ENCODE results near the gene LTBR. TPM values are rescaled to one million over a fixed set of nuclear protein-coding genes. Genes with fewer than 3 reads are reported as not detected.

Gene LTBR
- total RNA-seq, 2 experiments from 2014 or later: 1.5 to 1.6 TPM

DNA sequence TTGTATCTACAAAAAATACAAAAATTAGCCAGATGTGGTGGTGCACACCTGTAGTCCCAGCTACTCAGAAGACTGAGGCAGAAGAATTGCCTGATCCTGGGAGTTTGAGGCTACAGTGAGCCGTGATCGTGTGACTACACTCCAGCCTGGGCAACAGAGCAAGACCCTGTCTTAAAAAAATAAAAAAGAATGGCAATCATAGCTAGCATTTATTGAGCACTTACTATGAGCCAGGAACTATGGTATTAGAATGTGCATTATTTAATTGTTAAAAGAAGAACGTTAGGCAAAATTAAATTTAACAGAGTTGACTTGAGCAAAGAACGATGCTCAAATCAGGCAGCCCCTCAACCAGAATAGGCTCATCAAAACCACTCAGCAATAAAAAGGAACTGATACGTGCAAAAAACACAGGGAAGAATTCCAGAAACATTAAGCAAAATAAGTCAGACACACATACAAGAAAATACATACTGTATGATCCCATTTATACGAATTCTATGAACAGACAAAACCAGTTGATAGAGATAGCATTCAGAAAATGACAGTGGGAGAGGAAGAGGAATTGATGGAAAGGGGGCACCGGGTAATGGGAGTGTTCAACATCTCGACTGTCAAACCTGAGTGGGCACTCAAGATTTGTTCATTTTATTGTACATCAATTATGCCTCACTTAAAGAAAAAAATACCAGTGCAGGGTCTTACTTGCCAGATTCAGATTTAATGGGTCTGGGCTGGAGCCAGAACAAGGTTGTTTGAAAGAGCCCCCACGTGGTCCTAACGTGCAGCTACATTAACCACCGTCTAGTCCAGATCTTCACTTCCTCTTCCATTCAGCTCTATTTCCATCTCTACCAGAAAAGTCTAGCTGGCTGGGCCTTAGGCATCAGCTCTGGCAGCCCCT lies 16.6 kb upstream of the LTBR start:
- ChIA-PET CTCF (interaction anchor here (0.7 to 4.4 kb wide), 18 partner anchors 11 to 171 kb away, joined by 3 to 28 read pairs (median 4); no protein-coding TSS in a partner anchor), POLR2A (interaction anchor here (0.7 to 2.2 kb wide), 4 partner anchors 8 to 96 kb away, joined by 3 to 5 read pairs (median 4); no protein-coding TSS in a partner anchor)
- Mint-ChIP-seq H3K4me3 (peak overlapping the region; percentile 12), H3K9me3 (no peaks in the 10 kb centered on the region), H3K27me3 (no peaks in the 10 kb centered on the region), H3K4me1 (ENCODE audit: low read depth) (peaks cover 35% of the 10 kb centered on the region), H3K36me3 (ENCODE audit: low read depth) (no peaks in the 10 kb centered on the region), H3K27ac (peak overlapping the region; percentile 80)
- intact Hi-C loops (cut with micrococcal nuclease): loop anchor here (5.0 kb wide), 1 partner anchor 35 kb away; no protein-coding TSS in a partner anchor
- DNase-seq: peak; percentile 70
- TF ChIP-seq, protein P1, sequence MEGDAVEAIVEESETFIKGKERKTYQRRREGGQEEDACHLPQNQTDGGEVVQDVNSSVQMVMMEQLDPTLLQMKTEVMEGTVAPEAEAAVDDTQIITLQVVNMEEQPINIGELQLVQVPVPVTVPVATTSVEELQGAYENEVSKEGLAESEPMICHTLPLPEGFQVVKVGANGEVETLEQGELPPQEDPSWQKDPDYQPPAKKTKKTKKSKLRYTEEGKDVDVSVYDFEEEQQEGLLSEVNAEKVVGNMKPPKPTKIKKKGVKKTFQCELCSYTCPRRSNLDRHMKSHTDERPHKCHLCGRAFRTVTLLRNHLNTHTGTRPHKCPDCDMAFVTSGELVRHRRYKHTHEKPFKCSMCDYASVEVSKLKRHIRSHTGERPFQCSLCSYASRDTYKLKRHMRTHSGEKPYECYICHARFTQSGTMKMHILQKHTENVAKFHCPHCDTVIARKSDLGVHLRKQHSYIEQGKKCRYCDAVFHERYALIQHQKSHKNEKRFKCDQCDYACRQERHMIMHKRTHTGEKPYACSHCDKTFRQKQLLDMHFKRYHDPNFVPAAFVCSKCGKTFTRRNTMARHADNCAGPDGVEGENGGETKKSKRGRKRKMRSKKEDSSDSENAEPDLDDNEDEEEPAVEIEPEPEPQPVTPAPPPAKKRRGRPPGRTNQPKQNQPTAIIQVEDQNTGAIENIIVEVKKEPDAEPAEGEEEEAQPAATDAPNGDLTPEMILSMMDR (IDR thresholded peaks at IDR 0.05): peak; percentile 29
- peak; percentile 67 for ATAC-seq

DNA sequence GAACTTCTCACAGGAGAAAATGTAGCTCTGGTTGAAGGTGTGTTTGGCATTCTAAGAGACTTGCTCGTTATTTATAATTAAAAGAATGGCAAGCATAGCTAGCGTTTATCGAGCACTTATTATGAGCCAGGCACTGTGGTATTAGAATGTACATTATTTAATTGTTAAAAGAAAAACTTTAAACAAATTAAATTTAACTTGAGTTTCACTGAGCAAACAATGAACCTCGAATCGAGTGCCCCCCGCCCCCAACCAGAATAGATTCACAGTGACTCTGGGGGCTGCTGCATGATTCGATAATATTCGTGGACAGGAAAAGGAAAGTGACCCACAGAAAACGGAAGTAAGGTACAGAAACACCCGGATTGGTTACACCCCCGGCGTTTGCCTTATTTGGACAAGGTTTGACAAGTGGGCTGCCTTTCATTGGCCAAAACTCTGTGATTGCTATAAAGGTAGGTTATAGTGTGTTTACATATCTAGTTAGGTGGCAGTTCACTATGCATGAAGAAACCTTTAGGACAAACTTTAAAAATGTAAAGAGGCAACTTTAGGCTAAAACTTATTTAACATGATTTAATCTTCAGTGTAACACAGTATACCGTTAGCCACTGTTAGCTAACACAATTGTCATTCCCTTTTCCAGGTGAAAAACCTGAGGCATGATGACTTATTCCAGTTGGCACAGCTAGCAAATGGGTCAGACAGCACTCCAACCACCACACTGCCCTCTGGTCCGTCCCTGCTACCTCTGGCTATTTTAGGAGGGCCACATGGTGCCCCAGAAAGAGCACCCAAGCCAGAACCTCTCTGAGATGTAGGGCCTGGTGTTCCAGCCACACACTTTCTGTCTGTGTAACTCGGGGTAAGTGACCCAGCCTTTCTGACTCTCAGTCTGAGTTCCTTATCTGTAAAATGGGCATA lies 15.7 kb upstream of the LTBR start:
- Mint-ChIP-seq H3K27ac (peak overlapping the region; percentile 80), H3K4me3 (no peak overlapping the region)
- intact Hi-C loops (cut with micrococcal nuclease): loop anchor here (5.0 kb wide), 1 partner anchor 36 kb away; no protein-coding TSS in a partner anchor

DNA sequence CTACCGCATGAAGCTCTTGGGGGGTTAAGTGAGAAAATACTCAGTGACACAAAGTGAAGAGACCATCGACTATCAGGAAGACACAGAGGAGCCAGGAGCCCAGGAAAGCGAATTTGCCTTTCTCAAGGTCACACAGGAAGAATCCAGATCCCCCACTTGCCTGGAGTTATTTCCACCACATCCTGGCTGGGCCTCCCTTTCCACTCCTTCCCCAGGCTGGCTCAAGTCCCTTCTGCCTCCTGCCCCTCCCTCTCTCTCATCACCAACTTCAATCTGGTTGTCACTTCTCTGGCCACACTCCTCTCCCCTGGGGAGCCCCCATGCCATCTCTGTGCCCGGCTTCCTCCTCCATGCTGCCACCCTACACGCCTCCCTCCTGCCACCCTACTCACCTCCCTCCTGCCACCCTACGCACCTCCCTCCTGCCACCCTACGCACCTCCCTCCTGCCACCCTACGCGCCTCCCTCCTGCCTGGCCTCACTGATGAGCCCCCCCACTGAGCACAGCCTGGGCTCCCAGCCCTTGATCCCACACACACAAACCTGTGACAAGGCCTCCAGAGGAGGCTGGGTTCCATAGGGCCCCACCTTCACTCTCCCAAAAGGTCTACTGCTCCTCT lies 14.9 kb upstream of the LTBR start:
- ChIA-PET POLR2A (interaction anchor here (1.0 to 2.2 kb wide), 4 partner anchors 30 to 166 kb away, joined by 3 to 5 read pairs (median 4); no protein-coding TSS in a partner anchor), CTCF (interaction anchor here (1.4 to 4.4 kb wide), 3 partner anchors 12 to 92 kb away, joined by 4 to 28 read pairs (median 11); no protein-coding TSS in a partner anchor)
- ATAC-seq (no peak), DNase-seq (no peak)
- Mint-ChIP-seq H3K27ac (peak overlapping the region; percentile 62), H3K4me1 (ENCODE audit: low read depth) (peaks cover 45% of the 10 kb centered on the region), H3K36me3 (ENCODE audit: low read depth) (no peaks in the 10 kb centered on the region), H3K4me3 (no peak overlapping the region), H3K27me3 (no peaks in the 10 kb centered on the region), H3K9me3 (no peaks in the 10 kb centered on the region)
- TF ChIP-seq, protein P1 (IDR thresholded peaks at IDR 0.05): no peak
- intact Hi-C loops (cut with micrococcal nuclease): loop anchor here (5.0 kb wide), 1 partner anchor 37 kb away; no protein-coding TSS in a partner anchor

More for the DNA sequence above, 15.7 kb upstream of the LTBR start:
- Mint-ChIP-seq H3K9me3 (no peaks in the 10 kb centered on the region), H3K27me3 (no peaks in the 10 kb centered on the region), H3K36me3 (ENCODE audit: low read depth) (no peaks in the 10 kb centered on the region), H3K4me1 (ENCODE audit: low read depth) (peaks cover 44% of the 10 kb centered on the region)
- CTCF ChIA-PET: interaction anchor here (0.7 to 4.4 kb wide), 17 partner anchors 10 to 170 kb away, joined by 3 to 28 read pairs (median 4); no protein-coding TSS in a partner anchor
- ATAC-seq: peak; percentile 48
- POLR2A ChIA-PET: interaction anchor here (1.0 to 2.2 kb wide), 4 partner anchors 9 to 167 kb away, joined by 3 to 5 read pairs (median 4); no protein-coding TSS in a partner anchor
- TF ChIP-seq, protein P1 (IDR thresholded peaks at IDR 0.05): no peak
- DNase-seq: peak; percentile 68

DNA sequence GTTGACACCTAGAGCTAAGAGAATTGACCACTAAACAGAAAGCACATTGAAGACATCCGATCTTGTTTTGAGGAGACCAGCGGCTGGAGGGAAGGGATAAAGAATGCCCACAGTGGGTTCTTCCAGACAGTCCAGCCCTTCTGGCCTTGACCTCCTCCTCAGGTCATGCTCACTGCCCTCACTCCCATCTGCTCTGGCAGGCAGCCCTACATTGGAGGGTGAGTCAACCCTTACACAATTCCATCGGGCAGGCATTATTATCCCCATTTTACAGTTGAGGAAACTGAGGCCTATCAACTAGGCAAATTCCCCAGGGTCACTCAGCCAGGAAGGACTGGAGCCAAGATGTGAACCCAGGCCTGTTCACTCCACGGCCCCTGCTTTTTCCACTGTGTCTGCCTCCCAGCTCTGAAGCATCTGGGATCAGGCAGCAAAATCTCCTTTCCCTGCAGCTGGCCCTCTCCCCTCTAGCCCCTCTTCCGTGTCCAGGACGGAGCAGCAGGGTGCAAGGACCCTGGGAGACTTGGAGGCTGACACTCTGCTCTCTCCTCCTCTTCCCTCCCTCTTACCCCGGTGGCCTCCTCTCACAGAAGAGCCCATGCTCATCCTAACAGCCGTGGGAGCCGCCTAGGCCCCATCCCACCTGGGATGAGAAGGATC lies 13.9 kb upstream of the LTBR start:
- Mint-ChIP-seq H3K4me3 (no peak overlapping the region), H3K27ac (peak overlapping the region; percentile 44), H3K27me3 (no peaks in the 10 kb centered on the region), H3K36me3 (ENCODE audit: low read depth) (no peaks in the 10 kb centered on the region), H3K4me1 (ENCODE audit: low read depth) (peaks cover 43% of the 10 kb centered on the region), H3K9me3 (no peaks in the 10 kb centered on the region)
- intact Hi-C loops (cut with micrococcal nuclease): loop anchor here (5.0 kb wide), 1 partner anchor 38 kb away; no protein-coding TSS in a partner anchor
- ATAC-seq: no peak
- no peak for DNase-seq
- ChIA-PET POLR2A (interaction anchor here (0.5 to 1.5 kb wide), 2 partner anchors 25 to 50 kb away, joined by 3 to 4 read pairs; no protein-coding TSS in a partner anchor), CTCF (interaction anchor here (1.4 kb wide), 1 partner anchor 12 kb away, joined by 3 read pairs; no protein-coding TSS in a partner anchor)
- TF ChIP-seq, protein P1 (IDR thresholded peaks at IDR 0.05): no peak

Data from activated CD8-positive, alpha-beta T cell treated with anti-CD3 and anti-CD28 coated beads for 36 hours (primary cell).